ENCODE results near the gene FDX1. TPM values are rescaled to one million over a fixed set of nuclear protein-coding genes. Genes with fewer than 3 reads are reported as not detected.

Gene FDX1
- total RNA-seq, 2 donors from 2014 or later = 8.0 to 16.9 TPM

DNA sequence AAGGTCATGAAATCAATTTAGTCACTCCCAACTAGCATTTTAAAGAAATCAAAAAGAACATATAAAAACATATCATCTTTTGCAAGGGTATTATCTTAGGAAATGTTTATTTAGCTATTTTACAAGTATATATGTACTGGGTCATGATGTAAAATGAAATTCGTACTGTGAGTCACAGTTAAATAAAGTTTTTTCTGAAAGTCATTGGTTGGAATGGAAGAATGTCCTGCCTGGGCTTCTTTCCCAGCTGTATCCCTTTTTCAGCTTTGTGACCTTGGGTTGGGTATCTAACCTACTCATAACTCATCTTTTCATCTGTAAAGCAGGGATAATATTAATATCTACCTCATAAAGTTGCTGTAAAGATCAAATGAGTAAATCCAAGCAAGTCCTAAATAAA lies 15.7 kb downstream of the FDX1 start:
- Histone ChIP-seq H3K27me3 (replicated peaks; ENCODE audit: insufficient read depth) (no peaks in the 10 kb centered on the region), H3K27ac (no peak overlapping the region), H3K4me3 (no peak overlapping the region), H3K36me3 (peaks cover 3% of the 10 kb centered on the region), H3K9me3 (no peaks in the 10 kb centered on the region), H3K4me1 (ENCODE audit: control insufficient read depth in 1 of 2, low read depth in 2 of 2) (peaks cover 0 to 8% of the 10 kb centered on the region in 2 donors)
- no peak for ATAC-seq (ENCODE audit: insufficient number of reproducible peaks, low FRiP score, low read depth)
- DNase-seq (ENCODE audit: low spot score) = no peak
- no peak for TF ChIP-seq CTCF (IDR thresholded peaks at IDR 0.05)

GRCh38 chr11:110446061-110446460 lies 16.3 kb downstream of the FDX1 start:
- TF ChIP-seq CTCF (IDR thresholded peaks at IDR 0.05) = no peak
- peaks cover 3% of the 10 kb centered on the region for H3K36me3 ChIP-seq
- peaks cover 0 to 8% of the 10 kb centered on the region in 2 donors for H3K4me1 ChIP-seq (ENCODE audit: control insufficient read depth in 1 of 2, low read depth in 2 of 2)
- H3K27me3 ChIP-seq (replicated peaks; ENCODE audit: insufficient read depth) = no peaks in the 10 kb centered on the region
- H3K27ac ChIP-seq = no peak overlapping the region
- no peak for DNase-seq (ENCODE audit: low spot score)
- no peak overlapping the region for H3K4me3 ChIP-seq
- H3K9me3 ChIP-seq = no peaks in the 10 kb centered on the region
- ATAC-seq (ENCODE audit: insufficient number of reproducible peaks, low FRiP score, low read depth) = no peak

DNA sequence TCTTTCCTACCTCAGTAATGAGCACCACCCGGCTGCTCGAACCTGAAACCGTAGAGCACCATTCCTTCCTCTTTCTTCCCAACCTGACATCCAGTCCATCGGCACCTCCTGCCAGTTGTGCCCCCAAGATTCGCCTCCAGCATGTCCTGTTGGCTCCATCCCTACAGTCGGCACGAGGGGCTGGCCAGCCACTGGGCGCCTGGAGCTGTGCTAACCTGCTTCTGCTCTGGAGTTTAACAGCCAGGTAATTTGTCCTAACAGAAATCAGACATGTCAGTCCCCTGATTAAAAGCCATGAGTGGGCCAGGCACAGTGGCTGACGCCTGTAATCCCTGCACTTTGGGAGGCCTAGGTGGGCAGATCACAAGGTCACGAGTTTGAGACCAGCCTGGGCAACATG lies 16.8 kb downstream of the FDX1 start:
- DNase-seq (ENCODE audit: low spot score) (no peak), ATAC-seq (ENCODE audit: insufficient number of reproducible peaks, low FRiP score, low read depth) (no peak)
- Histone ChIP-seq H3K4me3 (no peak overlapping the region), H3K27ac (no peak overlapping the region), H3K9me3 (no peaks in the 10 kb centered on the region), H3K36me3 (peaks cover 3% of the 10 kb centered on the region), H3K4me1 (ENCODE audit: control insufficient read depth in 1 of 2, low read depth in 2 of 2) (peaks cover 0 to 8% of the 10 kb centered on the region in 2 donors), H3K27me3 (replicated peaks; ENCODE audit: insufficient read depth) (no peaks in the 10 kb centered on the region)
- no peak for TF ChIP-seq CTCF (IDR thresholded peaks at IDR 0.05)

- H3K27me3 ChIP-seq (replicated peaks; ENCODE audit: insufficient read depth) = no peaks in the 10 kb centered on the region
- no peaks in the 10 kb centered on the region for H3K9me3 ChIP-seq
- H3K4me1 ChIP-seq (ENCODE audit: control insufficient read depth in 1 of 2, low read depth in 2 of 2) = peaks cover 0 to 8% of the 10 kb centered on the region in 2 donors
- ATAC-seq (ENCODE audit: insufficient number of reproducible peaks, low FRiP score, low read depth) = no peak
- peaks cover 3% of the 10 kb centered on the region for H3K36me3 ChIP-seq
- TF ChIP-seq CTCF (IDR thresholded peaks at IDR 0.05) = no peak
- H3K4me3 ChIP-seq = no peak overlapping the region
- H3K27ac ChIP-seq = no peak overlapping the region
- no peak for DNase-seq (ENCODE audit: low spot score)
Measured at GRCh38 chr11:110447343-110447742, 17.6 kb downstream of the FDX1 start.

GRCh38 chr11:110447897-110448745 lies 18.4 kb downstream of the FDX1 start:
- ATAC-seq (ENCODE audit: insufficient number of reproducible peaks, low FRiP score, low read depth) (no peak), DNase-seq (ENCODE audit: low spot score) (no peak)
- no peaks in the 10 kb centered on the region for H3K9me3 ChIP-seq
- no peak for TF ChIP-seq CTCF (IDR thresholded peaks at IDR 0.05)
- no peaks in the 10 kb centered on the region for H3K27me3 ChIP-seq (replicated peaks; ENCODE audit: insufficient read depth)
- peaks cover 0 to 10% of the 10 kb centered on the region in 2 donors for H3K4me1 ChIP-seq (ENCODE audit: control insufficient read depth in 1 of 2, low read depth in 2 of 2)
- H3K27ac ChIP-seq = no peak overlapping the region
- no peak overlapping the region for H3K4me3 ChIP-seq
- peaks cover 3% of the 10 kb centered on the region for H3K36me3 ChIP-seq

All from thoracic aorta (tissue), 2 donors.